ENCODE results near the gene SPTLC3.
"Not testable (repeated sequence)": the region's sequence is repeated elsewhere in the genome, so short reads cannot be mapped to it uniquely, and the experiment has no call there.

DNA sequence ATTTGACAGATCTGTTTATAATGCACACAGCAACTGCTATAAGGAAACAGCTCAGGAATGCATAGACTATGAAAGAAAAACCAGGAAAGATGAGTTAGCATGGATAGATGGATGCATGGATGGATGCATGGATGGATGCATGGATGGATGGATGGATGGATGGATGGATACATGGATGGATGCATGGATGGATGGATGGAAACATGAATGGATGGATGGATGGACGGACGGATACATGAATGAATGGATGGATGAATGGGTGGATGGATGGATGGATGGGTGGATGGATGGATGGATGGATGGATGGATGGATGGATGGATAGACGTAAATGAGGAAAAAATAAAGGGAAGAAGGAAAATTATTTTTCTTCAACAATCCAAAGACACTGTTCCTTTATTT lies 29.1 kb upstream of the SPTLC3 start:
- TF ChIP-seq, protein P1, sequence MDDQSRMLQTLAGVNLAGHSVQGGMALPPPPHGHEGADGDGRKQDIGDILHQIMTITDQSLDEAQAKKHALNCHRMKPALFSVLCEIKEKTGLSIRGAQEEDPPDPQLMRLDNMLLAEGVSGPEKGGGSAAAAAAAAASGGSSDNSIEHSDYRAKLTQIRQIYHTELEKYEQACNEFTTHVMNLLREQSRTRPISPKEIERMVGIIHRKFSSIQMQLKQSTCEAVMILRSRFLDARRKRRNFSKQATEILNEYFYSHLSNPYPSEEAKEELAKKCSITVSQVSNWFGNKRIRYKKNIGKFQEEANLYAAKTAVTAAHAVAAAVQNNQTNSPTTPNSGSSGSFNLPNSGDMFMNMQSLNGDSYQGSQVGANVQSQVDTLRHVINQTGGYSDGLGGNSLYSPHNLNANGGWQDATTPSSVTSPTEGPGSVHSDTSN (CRISPR knock-in tag; IDR thresholded peaks at IDR 0.05; ENCODE audit: borderline replicate concordance), result not testable (repeated sequence)
- not testable (repeated sequence) for TF ChIP-seq TBX3 (IDR thresholded peaks at IDR 0.05; ENCODE audit: borderline replicate concordance); MYNN (CRISPR knock-in tag; IDR thresholded peaks at IDR 0.05; ENCODE audit: low read depth); ZNF207 (IDR thresholded peaks at IDR 0.05; ENCODE audit: borderline replicate concordance); NFKB2 (CRISPR knock-in tag; IDR thresholded peaks at IDR 0.05; ENCODE audit: borderline replicate concordance); ZNF24 (IDR thresholded peaks at IDR 0.05); ZNF773 (CRISPR knock-in tag; IDR thresholded peaks at IDR 0.05; ENCODE audit: borderline replicate concordance); SPEN (CRISPR knock-in tag; IDR thresholded peaks at IDR 0.05; ENCODE audit: low read depth); ARNT (IDR thresholded peaks at IDR 0.05); TGIF2 (CRISPR knock-in tag; IDR thresholded peaks at IDR 0.05)
- TF ChIP-seq, protein P2, sequence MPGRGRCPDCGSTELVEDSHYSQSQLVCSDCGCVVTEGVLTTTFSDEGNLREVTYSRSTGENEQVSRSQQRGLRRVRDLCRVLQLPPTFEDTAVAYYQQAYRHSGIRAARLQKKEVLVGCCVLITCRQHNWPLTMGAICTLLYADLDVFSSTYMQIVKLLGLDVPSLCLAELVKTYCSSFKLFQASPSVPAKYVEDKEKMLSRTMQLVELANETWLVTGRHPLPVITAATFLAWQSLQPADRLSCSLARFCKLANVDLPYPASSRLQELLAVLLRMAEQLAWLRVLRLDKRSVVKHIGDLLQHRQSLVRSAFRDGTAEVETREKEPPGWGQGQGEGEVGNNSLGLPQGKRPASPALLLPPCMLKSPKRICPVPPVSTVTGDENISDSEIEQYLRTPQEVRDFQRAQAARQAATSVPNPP (CRISPR knock-in tag; IDR thresholded peaks at IDR 0.05), result not testable (repeated sequence)
